ENCODE data around the gene ERICH4.

ERICH4 gene

GRCh38 chr19:41415154-41415571 is 27.8 kb upstream of the ERICH4 start:
- no peak for TF ChIP-seq ZFX (IDR thresholded peaks at IDR 0.05; ENCODE audit: borderline replicate concordance)
- no peak for TF ChIP-seq CTCF (IDR thresholded peaks at IDR 0.05)
- no peak overlapping the region for H3K27ac ChIP-seq

- TF ChIP-seq ZFX (IDR thresholded peaks at IDR 0.05; ENCODE audit: borderline replicate concordance) (no peak), CTCF (IDR thresholded peaks at IDR 0.05) (no peak)
- H3K27ac ChIP-seq, result no peak overlapping the region
Measured at GRCh38 chr19:41416194-41416674, 26.7 kb upstream of the ERICH4 start.

- H3K27ac ChIP-seq, result no peak overlapping the region
- TF ChIP-seq ZFX (IDR thresholded peaks at IDR 0.05; ENCODE audit: borderline replicate concordance) (no peak), CTCF (IDR thresholded peaks at IDR 0.05) (no peak)
Measured at GRCh38 chr19:41420101-41420880, 22.7 kb upstream of the ERICH4 start.

- TF ChIP-seq CTCF (IDR thresholded peaks at IDR 0.05), result no peak
- TF ChIP-seq ZFX (IDR thresholded peaks at IDR 0.05; ENCODE audit: borderline replicate concordance), result no peak
- H3K27ac ChIP-seq, result no peak overlapping the region
Measured at GRCh38 chr19:41421314-41421713, 21.6 kb upstream of the ERICH4 start.

GRCh38 chr19:41421973-41422372 is 21.0 kb upstream of the ERICH4 start:
- TF ChIP-seq CTCF (IDR thresholded peaks at IDR 0.05) (no peak), ZFX (IDR thresholded peaks at IDR 0.05; ENCODE audit: borderline replicate concordance) (no peak)
- no peak overlapping the region for H3K27ac ChIP-seq

GRCh38 chr19:41422456-41422855 is 20.5 kb upstream of the ERICH4 start:
- no peak overlapping the region for H3K27ac ChIP-seq
- TF ChIP-seq CTCF (IDR thresholded peaks at IDR 0.05), result no peak
- TF ChIP-seq ZFX (IDR thresholded peaks at IDR 0.05; ENCODE audit: borderline replicate concordance), result no peak

- TF ChIP-seq ZFX (IDR thresholded peaks at IDR 0.05; ENCODE audit: borderline replicate concordance) (no peak), CTCF (IDR thresholded peaks at IDR 0.05) (no peak)
- no peak overlapping the region for H3K27ac ChIP-seq
Measured at GRCh38 chr19:41422955-41423354, 20.0 kb upstream of the ERICH4 start.

Data from 22Rv1 (cell line).